Measurements from ENCODE around the gene PCP4.
A peak's percentile ranks its signal among the peaks of the same experiment; 100 is the strongest.

Gene PCP4

DNA sequence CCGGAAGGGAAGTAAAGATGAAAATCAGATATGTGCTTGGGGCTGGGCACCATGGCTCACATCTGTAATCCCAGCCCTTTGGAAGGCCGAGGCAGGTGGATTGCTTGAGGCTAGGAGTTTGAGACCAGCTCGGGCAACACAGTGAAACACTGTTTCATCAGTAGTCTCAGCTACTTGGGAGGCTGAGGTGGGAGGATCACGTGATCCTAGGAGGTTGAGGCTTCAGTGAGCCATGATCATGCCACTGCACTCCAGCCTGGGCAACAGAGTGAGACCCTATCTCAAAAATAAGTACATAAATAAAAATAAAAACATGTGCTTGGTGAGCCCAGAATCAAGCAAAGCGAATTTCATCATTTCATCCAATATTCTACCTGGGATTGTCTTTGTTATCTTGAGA lies 23.3 kb upstream of the PCP4 start:
- DNase-seq (ENCODE audit: low spot score) (no peak), ATAC-seq (ENCODE audit: low read depth) (no peak)
- H3K27ac ChIP-seq (ENCODE audit: poor library complexity, severe bottlenecking) = no peak overlapping the region
- no peaks in the 10 kb centered on the region for H3K9me3 ChIP-seq (ENCODE audit: severe bottlenecking)
- no peaks in the 10 kb centered on the region for H3K4me1 ChIP-seq (ENCODE audit: insufficient read depth, poor library complexity, severe bottlenecking)
- no peaks in the 10 kb centered on the region for H3K27me3 ChIP-seq (ENCODE audit: insufficient read depth, poor library complexity, severe bottlenecking)
- TF ChIP-seq, protein P1, sequence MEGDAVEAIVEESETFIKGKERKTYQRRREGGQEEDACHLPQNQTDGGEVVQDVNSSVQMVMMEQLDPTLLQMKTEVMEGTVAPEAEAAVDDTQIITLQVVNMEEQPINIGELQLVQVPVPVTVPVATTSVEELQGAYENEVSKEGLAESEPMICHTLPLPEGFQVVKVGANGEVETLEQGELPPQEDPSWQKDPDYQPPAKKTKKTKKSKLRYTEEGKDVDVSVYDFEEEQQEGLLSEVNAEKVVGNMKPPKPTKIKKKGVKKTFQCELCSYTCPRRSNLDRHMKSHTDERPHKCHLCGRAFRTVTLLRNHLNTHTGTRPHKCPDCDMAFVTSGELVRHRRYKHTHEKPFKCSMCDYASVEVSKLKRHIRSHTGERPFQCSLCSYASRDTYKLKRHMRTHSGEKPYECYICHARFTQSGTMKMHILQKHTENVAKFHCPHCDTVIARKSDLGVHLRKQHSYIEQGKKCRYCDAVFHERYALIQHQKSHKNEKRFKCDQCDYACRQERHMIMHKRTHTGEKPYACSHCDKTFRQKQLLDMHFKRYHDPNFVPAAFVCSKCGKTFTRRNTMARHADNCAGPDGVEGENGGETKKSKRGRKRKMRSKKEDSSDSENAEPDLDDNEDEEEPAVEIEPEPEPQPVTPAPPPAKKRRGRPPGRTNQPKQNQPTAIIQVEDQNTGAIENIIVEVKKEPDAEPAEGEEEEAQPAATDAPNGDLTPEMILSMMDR (IDR thresholded peaks at IDR 0.05; ENCODE audit: poor library complexity, severe bottlenecking) = no peak
- H3K4me3 ChIP-seq (ENCODE audit: severe bottlenecking) = no peak overlapping the region
- H3K36me3 ChIP-seq (ENCODE audit: low read depth) = no peaks in the 10 kb centered on the region

DNA sequence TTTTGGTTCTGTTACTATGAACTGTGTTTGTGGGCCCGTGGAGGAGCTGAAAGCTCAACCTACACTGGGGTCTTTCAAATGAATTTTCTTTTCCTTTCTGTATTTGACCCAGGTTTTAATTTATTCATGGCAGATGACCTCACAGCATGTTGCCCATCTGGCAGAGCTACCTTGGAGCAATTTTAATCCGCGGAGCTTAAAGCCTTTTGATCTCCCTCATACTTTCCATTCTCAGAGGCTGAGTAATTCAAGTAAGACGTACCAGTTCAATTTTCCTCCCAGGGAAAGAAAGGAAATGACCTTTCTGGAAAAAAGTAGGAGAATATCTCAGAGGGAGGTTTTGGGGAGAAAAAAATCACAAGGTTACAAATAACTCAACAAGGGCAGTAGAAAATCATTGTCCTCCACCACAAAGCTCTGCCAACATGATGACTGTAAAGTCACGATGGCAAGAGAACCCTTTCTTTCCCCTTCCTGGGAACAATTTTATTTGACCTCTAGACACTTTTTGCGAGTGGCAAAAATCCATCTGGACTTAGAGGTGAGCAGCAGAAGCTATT lies 21.6 kb upstream of the PCP4 start:
- H3K9me3 ChIP-seq (ENCODE audit: severe bottlenecking) = no peaks in the 10 kb centered on the region
- TF ChIP-seq, protein P1 (IDR thresholded peaks at IDR 0.05; ENCODE audit: poor library complexity, severe bottlenecking) = no peak
- no peak for DNase-seq (ENCODE audit: low spot score)
- H3K36me3 ChIP-seq (ENCODE audit: low read depth) = no peaks in the 10 kb centered on the region
- H3K27ac ChIP-seq (ENCODE audit: poor library complexity, severe bottlenecking) = peak overlapping the region; percentile 29
- H3K27me3 ChIP-seq (ENCODE audit: insufficient read depth, poor library complexity, severe bottlenecking) = no peaks in the 10 kb centered on the region
- H3K4me3 ChIP-seq (ENCODE audit: severe bottlenecking) = no peak overlapping the region
- ATAC-seq (ENCODE audit: low read depth) = peak; percentile 79
- no peaks in the 10 kb centered on the region for H3K4me1 ChIP-seq (ENCODE audit: insufficient read depth, poor library complexity, severe bottlenecking)

- Histone ChIP-seq H3K9me3 (ENCODE audit: severe bottlenecking) (no peaks in the 10 kb centered on the region), H3K27me3 (ENCODE audit: insufficient read depth, poor library complexity, severe bottlenecking) (no peaks in the 10 kb centered on the region), H3K4me1 (ENCODE audit: insufficient read depth, poor library complexity, severe bottlenecking) (no peaks in the 10 kb centered on the region), H3K4me3 (ENCODE audit: severe bottlenecking) (no peak overlapping the region), H3K27ac (ENCODE audit: poor library complexity, severe bottlenecking) (no peak overlapping the region), H3K36me3 (ENCODE audit: low read depth) (no peaks in the 10 kb centered on the region)
- TF ChIP-seq, protein P1 (IDR thresholded peaks at IDR 0.05; ENCODE audit: poor library complexity, severe bottlenecking) = no peak
- ATAC-seq (ENCODE audit: low read depth) (no peak), DNase-seq (ENCODE audit: low spot score) (no peak)
Observed at GRCh38 chr21:39847877-39848276, 19.4 kb upstream of the PCP4 start.

GRCh38 chr21:39849014-39849655 lies 18.1 kb upstream of the PCP4 start:
- TF ChIP-seq, protein P1 (IDR thresholded peaks at IDR 0.05; ENCODE audit: poor library complexity, severe bottlenecking) = no peak
- no peak for ATAC-seq (ENCODE audit: low read depth)
- DNase-seq (ENCODE audit: low spot score) = no peak

GRCh38 chr21:39850333-39850732 lies 16.9 kb upstream of the PCP4 start:
- no peaks in the 10 kb centered on the region for H3K27me3 ChIP-seq (ENCODE audit: insufficient read depth, poor library complexity, severe bottlenecking)
- DNase-seq (ENCODE audit: low spot score) = no peak

More at GRCh38 chr21:39849014-39849655, 18.1 kb upstream of the PCP4 start:
- Histone ChIP-seq H3K27ac (ENCODE audit: poor library complexity, severe bottlenecking) (no peak overlapping the region), H3K4me3 (ENCODE audit: severe bottlenecking) (no peak overlapping the region), H3K36me3 (ENCODE audit: low read depth) (no peaks in the 10 kb centered on the region), H3K27me3 (ENCODE audit: insufficient read depth, poor library complexity, severe bottlenecking) (no peaks in the 10 kb centered on the region), H3K4me1 (ENCODE audit: insufficient read depth, poor library complexity, severe bottlenecking) (no peaks in the 10 kb centered on the region), H3K9me3 (ENCODE audit: severe bottlenecking) (no peaks in the 10 kb centered on the region)

More at GRCh38 chr21:39850333-39850732, 16.9 kb upstream of the PCP4 start:
- Histone ChIP-seq H3K4me3 (ENCODE audit: severe bottlenecking) (no peak overlapping the region), H3K9me3 (ENCODE audit: severe bottlenecking) (no peaks in the 10 kb centered on the region), H3K27ac (ENCODE audit: poor library complexity, severe bottlenecking) (no peak overlapping the region), H3K36me3 (ENCODE audit: low read depth) (no peaks in the 10 kb centered on the region), H3K4me1 (ENCODE audit: insufficient read depth, poor library complexity, severe bottlenecking) (no peaks in the 10 kb centered on the region)
- TF ChIP-seq, protein P1 (IDR thresholded peaks at IDR 0.05; ENCODE audit: poor library complexity, severe bottlenecking) = no peak
- ATAC-seq (ENCODE audit: low read depth) = no peak

Measured in RWPE2 (cell line).